HUDEP-2 (cell line): ENCODE results near the gene ABCC2.
"Not testable (repeated sequence)": the region's sequence is repeated elsewhere in the genome, so short reads cannot be mapped to it uniquely, and the experiment has no call there.

Experiments
- DNase-seq, 76 experiments: peaks; one replicate each; lab custom pipeline; 2025; ENCODE audit not compliant: unreplicated experiment in 76 of 76; lab: John Stamatoyannopoulos, UW

Gene ABCC2

GRCh38 chr10:99850767-99851340, 68.4 kb downstream of the ABCC2 start:
- DNase-seq: no peak

GRCh38 chr10:99851825-99852224, 69.4 kb downstream of the ABCC2 start:
- DNase-seq: no peak

GRCh38 chr10:99852481-99853213, 70.2 kb downstream of the ABCC2 start:
- DNase-seq: no peak

GRCh38 chr10:99853655-99854054, 71.2 kb downstream of the ABCC2 start:
- no peak for DNase-seq

GRCh38 chr10:99854860-99855259, 72.4 kb downstream of the ABCC2 start:
- DNase-seq: peak in 1 of 76 experiments; percentile 4

- DNase-seq: no peak
Measured at GRCh38 chr10:99855479-99856071, 73.1 kb downstream of the ABCC2 start.

GRCh38 chr10:99858849-99859248, 76.4 kb downstream of the ABCC2 start:
- DNase-seq: no peak

- peak in 1 of 76 experiments; percentile 3 for DNase-seq
Measured at GRCh38 chr10:99859585-99859984, 77.1 kb downstream of the ABCC2 start.

GRCh38 chr10:99860466-99860865, 78.0 kb downstream of the ABCC2 start:
- no peak for DNase-seq

GRCh38 chr10:99863535-99864240, 81.2 kb downstream of the ABCC2 start:
- DNase-seq: not testable (repeated sequence)

- not testable (repeated sequence) for DNase-seq
Measured at GRCh38 chr10:99867250-99867649, 84.8 kb downstream of the ABCC2 start.

- DNase-seq: no peak
Measured at GRCh38 chr10:99869581-99870122, 87.2 kb downstream of the ABCC2 start.

GRCh38 chr10:99870123-99870730, 87.8 kb downstream of the ABCC2 start:
- no peak for DNase-seq

- DNase-seq: no peak
Measured at GRCh38 chr10:99872367-99873162, 90.1 kb downstream of the ABCC2 start.

GRCh38 chr10:99873846-99874245, 91.4 kb downstream of the ABCC2 start:
- DNase-seq: no peak

- DNase-seq: no peak
Measured at GRCh38 chr10:99874341-99875085, 92.1 kb downstream of the ABCC2 start.

- no peak for DNase-seq
Measured at GRCh38 chr10:99875473-99875872, 93.0 kb downstream of the ABCC2 start.

- no peak for DNase-seq
Measured at GRCh38 chr10:99880080-99880835, 97.8 kb downstream of the ABCC2 start.

- no peak for DNase-seq
Measured at GRCh38 chr10:99881371-99881770, 98.9 kb downstream of the ABCC2 start.
